NCI-H2081 treated with DMSO at 0.1 percent for 48 hours (cell line): ENCODE data around the gene TERB1.

Experiments
- DNase-seq: peaks from one replicate; lab custom pipeline; 2025; lab: John Stamatoyannopoulos, UW

The TERB1 gene

DNA sequence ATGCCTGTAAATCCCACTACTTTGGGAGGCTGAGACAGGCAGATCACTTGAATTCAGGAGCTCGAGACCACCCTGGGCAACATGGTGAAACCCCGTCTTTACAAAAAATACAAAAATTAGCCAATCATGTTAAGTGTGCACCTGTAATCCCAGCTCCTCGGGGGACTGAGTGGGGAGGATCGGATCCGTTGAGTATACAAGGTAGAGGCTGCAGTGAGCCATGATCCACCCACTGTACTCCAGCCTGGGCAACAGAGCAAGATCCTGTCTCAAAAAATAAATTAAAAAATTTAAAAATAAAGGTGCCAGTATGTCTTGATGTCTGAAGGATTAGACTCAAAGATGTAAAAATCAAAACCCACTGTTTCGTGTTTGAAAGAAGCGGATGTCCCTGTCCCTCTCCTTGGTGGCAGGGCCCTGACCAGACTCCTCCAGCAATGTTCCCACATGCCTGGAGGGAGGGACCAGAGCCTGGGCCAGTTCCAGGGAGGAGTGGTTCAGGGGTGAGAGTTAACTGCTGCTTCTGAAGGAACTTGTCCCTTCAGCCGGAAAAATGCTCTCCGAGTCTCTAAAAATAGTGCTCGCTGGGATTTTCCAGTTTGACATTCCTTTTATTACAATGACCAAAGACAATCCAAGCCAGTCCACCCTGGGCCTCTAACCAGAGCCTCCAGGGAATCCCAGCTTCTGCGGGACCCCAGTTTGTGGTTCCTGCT is 95.4 kb downstream of the TERB1 start:
- no peak for DNase-seq
